Keratinocyte (primary cell): ENCODE data around the gene ARID3C. TPM values are rescaled to one million over a fixed set of nuclear protein-coding genes. Genes with fewer than 3 reads are reported as not detected.

ENCODE experiments used
- DNase-seq: peaks from one replicate; pipeline ENCODE4 v3.0.0-alpha.2; 2011; ENCODE audit warnings: low read depth, missing footprints, low spot score
- FAIRE-seq: peaks from 2 replicates; lab custom pipeline; 2011; peaks lifted over from hg19 to GRCh38; lab: Jason Lieb, UNC
- H2AFZ ChIP-seq: 2 replicates; pipeline ENCODE4 v1.6.0; 2012; ENCODE audit warnings: low read length, control low read depth, inconsistent platforms; ENCODE audit not compliant: control insufficient read depth
- H3K27ac ChIP-seq: 2 replicates; pipeline ENCODE4 v1.5.1; 2011; ENCODE audit warnings: low read length; ENCODE audit not compliant: control insufficient read depth, insufficient read depth
- H3K27me3 ChIP-seq: 3 replicates; pipeline ENCODE4 v1.6.0; 2011; ENCODE audit warnings: low read length; ENCODE audit not compliant: control insufficient read depth, insufficient read depth; ENCODE audit errors: extremely low read depth
- H3K36me3 ChIP-seq, 2 experiments: 2 replicates in 1 of 2; 3 replicates in 1 of 2; pipeline ENCODE4 v1.5.1; 2011; ENCODE audit warnings: low read length in 2 of 2, mild to moderate bottlenecking in 1 of 2; ENCODE audit not compliant: control insufficient read depth in 2 of 2, insufficient read depth in 2 of 2; ENCODE audit errors: extremely low read depth in 1 of 2
- H3K4me1 ChIP-seq: 3 replicates; pipeline ENCODE4 v1.5.1; 2011; ENCODE audit warnings: low read length; ENCODE audit not compliant: control insufficient read depth, insufficient read depth; ENCODE audit errors: extremely low read depth
- H3K4me2 ChIP-seq: 3 replicates; pipeline ENCODE4 v1.6.0; 2011; ENCODE audit warnings: low read depth, low read length; ENCODE audit not compliant: control insufficient read depth, insufficient read depth; ENCODE audit errors: extremely low read depth
- H3K4me3 ChIP-seq, 3 experiments: fragments of 200-600 bp in 1 of 3; sonication (generic) in 1 of 3; 2 replicates in 2 of 3; 3 replicates in 1 of 3; pipeline ENCODE4 v1.5.1; 2011 to 2016; ENCODE audit warnings: low read length in 3 of 3, mild to moderate bottlenecking in 3 of 3, control low read depth in 2 of 3, inconsistent platforms in 1 of 3, low read depth in 1 of 3, mixed read lengths in 1 of 3, mixed run types in 1 of 3, moderate library complexity in 1 of 3; ENCODE audit not compliant: control insufficient read depth in 2 of 3, insufficient read depth in 2 of 3; ENCODE audit errors: extremely low read depth in 1 of 3
- H3K79me2 ChIP-seq: 2 replicates; pipeline ENCODE4 v1.6.0; 2012; ENCODE audit warnings: low read length; ENCODE audit not compliant: control insufficient read depth, insufficient read depth
- H3K9ac ChIP-seq: 3 replicates; pipeline ENCODE4 v1.6.0; 2011; ENCODE audit warnings: low read length; ENCODE audit not compliant: control insufficient read depth, insufficient read depth; ENCODE audit errors: extremely low read depth
- H3K9me1 ChIP-seq: 3 replicates; pipeline ENCODE4 v1.6.0; 2011; ENCODE audit warnings: low read length; ENCODE audit not compliant: control insufficient read depth, insufficient read depth; ENCODE audit errors: extremely low read depth
- H3K9me3 ChIP-seq: 2 replicates; pipeline ENCODE4 v1.5.1; 2012; ENCODE audit warnings: low read depth, low read length; ENCODE audit not compliant: control insufficient read depth
- H4K20me1 ChIP-seq: 3 replicates; pipeline ENCODE4 v1.6.0; 2011; ENCODE audit warnings: low read length; ENCODE audit not compliant: control insufficient read depth, insufficient read depth; ENCODE audit errors: extremely low read depth
- CTCF ChIP-seq, 3 experiments: IDR thresholded peaks in 1 of 3; conservative IDR thresholded peaks in 1 of 3; optimal IDR thresholded peaks in 1 of 3; 2 replicates in 2 of 3; 3 replicates in 1 of 3; pipeline versions ENCODE3 to v1.5.1; 2011; ENCODE audit warnings: low read length in 3 of 3, mild to moderate bottlenecking in 3 of 3, moderate library complexity in 2 of 3, control low read depth in 1 of 3, inconsistent platforms in 1 of 3; ENCODE audit not compliant: insufficient read depth in 2 of 3; ENCODE audit errors: extremely low read depth in 1 of 3
- EZH2 ChIP-seq: IDR thresholded peaks from one replicate; pipeline ENCODE4 v1.6.1; 2012; ENCODE audit warnings: inconsistent platforms, mild to moderate bottlenecking, low read length, moderate library complexity
- dilution Hi-C: fragments of 300-500 bp; cut with MboI; formaldehyde crosslinking; loops from one replicate; pipeline ENCODE4 v1.7.0; 2020; ENCODE audit warnings: low sequenced_read_pairs; ENCODE audit not compliant: extremely low pct_ligation_motif_present
- polyA plus RNA-seq, 5 experiments: library from polyadenylated mRNA; depleted of rRNA in 3 of 5; stranded (reverse) in 3 of 5; stranded (forward) in 1 of 5; unstranded in 1 of 5; fragments of >200 nt; gene quantifications; 1 replicate in 1 of 5; 2 replicates in 3 of 5; 3 replicates in 1 of 5; pipeline versions ENCODE4 v1.2.1 to v1.2.3, GENCODE V29; 2011 to 2012; ENCODE audit warnings: missing spikeins in 2 of 5, low read depth in 1 of 5, low replicate concordance in 1 of 5

ARID3C gene
- polyA plus RNA-seq, 1 donor (not counting 4 experiments of a cell fraction or from before 2014, with no cell fraction given): not detected

GRCh38 chr9:34655394-34655793 is 26.5 kb upstream of the ARID3C start:
- Histone ChIP-seq H3K27ac (no peak overlapping the region), H3K4me3 (no peak overlapping the region), H3K4me2 (no peak overlapping the region), H3K9me1 (no peaks in the 10 kb centered on the region), H3K9ac (no peak overlapping the region), H3K4me1 (peaks cover 31% of the 10 kb centered on the region), H2AFZ (no peak overlapping the region), H4K20me1 (no peaks in the 10 kb centered on the region), H3K79me2 (no peaks in the 10 kb centered on the region), H3K36me3 (peaks cover 0 to 3% of the 10 kb centered on the region in 2 experiments), H3K9me3 (no peaks in the 10 kb centered on the region), H3K27me3 (peaks cover 5% of the 10 kb centered on the region)
- TF ChIP-seq EZH2: no peak
- TF ChIP-seq CTCF (optimal IDR thresholded peaks at IDR 0.05 in 1 of 3, IDR thresholded peaks at IDR 0.05 in 1 of 3, conservative IDR thresholded peaks at IDR 0.05 in 1 of 3; ENCODE audit: extremely low read depth in 1 of 3, insufficient read depth in 2 of 3, low read length in 3 of 3): no peak
- dilution Hi-C loops: no loop called here
- FAIRE-seq: no peak
- no peak for DNase-seq

- Histone ChIP-seq H3K4me1 (peaks cover 22% of the 10 kb centered on the region), H3K36me3 (peaks cover 0 to 6% of the 10 kb centered on the region in 2 experiments), H3K9me1 (no peaks in the 10 kb centered on the region), H3K9me3 (no peaks in the 10 kb centered on the region), H3K9ac (no peak overlapping the region), H4K20me1 (no peaks in the 10 kb centered on the region), H3K4me2 (no peak overlapping the region), H3K79me2 (no peaks in the 10 kb centered on the region), H3K27me3 (peaks cover 5% of the 10 kb centered on the region), H2AFZ (no peak overlapping the region), H3K27ac (no peak overlapping the region), H3K4me3 (no peak overlapping the region)
- FAIRE-seq (no peak), DNase-seq (no peak)
- dilution Hi-C loops: no loop called here
- TF ChIP-seq CTCF (optimal IDR thresholded peaks at IDR 0.05 in 1 of 3, IDR thresholded peaks at IDR 0.05 in 1 of 3, conservative IDR thresholded peaks at IDR 0.05 in 1 of 3; ENCODE audit: extremely low read depth in 1 of 3, insufficient read depth in 2 of 3, low read length in 3 of 3) (no peak), EZH2 (no peak)
These were observed 25.6 kb upstream of the ARID3C start for GRCh38 chr9:34654323-34655051.
